MM.1S (cell line): ENCODE results near the gene ITCH.
A peak's percentile ranks its signal among the peaks of the same experiment; 100 is the strongest.

Source experiments
- DNase-seq: peaks from one replicate; pipeline ENCODE4 v3.0.0-alpha.2; 2015
- H2AFZ ChIP-seq: fragments of 300-600 bp; sonication (generic); 2 replicates; pipeline ENCODE4 v1.6.0; 2016; ENCODE audit warnings: antibody characterized with exemption, low read length
- H3F3A ChIP-seq: fragments of 300-600 bp; sonication (generic); 2 replicates; pipeline ENCODE4 v1.6.1; 2016; ENCODE audit warnings: mild to moderate bottlenecking, antibody characterized with exemption, low read length, moderate library complexity, mixed read lengths; ENCODE audit not compliant: insufficient read depth
- H3K27ac ChIP-seq: fragments of 300-600 bp; sonication (generic); 2 replicates; pipeline ENCODE4 v1.5.1; 2016; ENCODE audit warnings: mild to moderate bottlenecking, low read length
- H3K27me3 ChIP-seq: fragments of 300-600 bp; sonication (generic); replicated peaks from 2 replicates; pipeline ENCODE4 v1.6.0; 2016; ENCODE audit warnings: low read length; ENCODE audit not compliant: insufficient read depth
- H3K36me3 ChIP-seq: fragments of 300-600 bp; sonication (generic); replicated peaks from 2 replicates; pipeline ENCODE4 v1.6.1; 2016; ENCODE audit warnings: mild to moderate bottlenecking, low read length, mixed read lengths; ENCODE audit not compliant: insufficient read depth
- H3K4me1 ChIP-seq: fragments of 300-600 bp; sonication (generic); 2 replicates; pipeline ENCODE4 v1.6.1; 2016; ENCODE audit warnings: low read length, mixed read lengths
- H3K4me2 ChIP-seq: fragments of 300-600 bp; sonication (generic); 2 replicates; pipeline ENCODE4 v1.6.0; 2016; ENCODE audit warnings: low read depth, low read length
- H3K4me3 ChIP-seq: fragments of 300-600 bp; sonication (generic); 2 replicates; pipeline ENCODE4 v1.5.1; 2016; ENCODE audit warnings: low read length, mixed read lengths
- H3K79me2 ChIP-seq: fragments of 300-600 bp; sonication (generic); 2 replicates; pipeline ENCODE4 v1.6.1; 2016; ENCODE audit warnings: mixed run types, low read length, mixed read lengths
- H3K9ac ChIP-seq: fragments of 300-600 bp; sonication (generic); 2 replicates; pipeline ENCODE4 v1.6.1; 2016; ENCODE audit warnings: low read length, mixed read lengths
- H3K9me2 ChIP-seq: fragments of 300-600 bp; sonication (generic); replicated peaks from 2 replicates; pipeline ENCODE4 v1.6.1; 2016; ENCODE audit warnings: mild to moderate bottlenecking, low read length, mixed read lengths; ENCODE audit not compliant: insufficient read depth
- H3K9me3 ChIP-seq: fragments of 300-600 bp; sonication (generic); replicated peaks from 2 replicates; pipeline ENCODE4 v1.6.1; 2016; ENCODE audit warnings: mild to moderate bottlenecking, low read length, mixed read lengths; ENCODE audit not compliant: insufficient read depth
- H4K20me1 ChIP-seq: fragments of 300-600 bp; sonication (generic); 2 replicates; pipeline ENCODE4 v1.6.1; 2016; ENCODE audit warnings: mild to moderate bottlenecking, low read length, moderate library complexity, mixed read lengths; ENCODE audit not compliant: insufficient read depth
- CTCF ChIP-seq: fragments of 300-600 bp; sonication (generic); IDR thresholded peaks from 2 replicates; pipeline ENCODE4 v1.5.1; 2016; ENCODE audit warnings: antibody characterized with exemption, low read length, mixed read lengths
- EZH2 ChIP-seq: fragments of 300-600 bp; sonication (generic); optimal IDR thresholded peaks from 2 replicates; pipeline ENCODE3; 2017; ENCODE audit warnings: low read depth, mild to moderate bottlenecking, antibody characterized with exemption, low read length, mixed read lengths
- EZH2phosphoT487 ChIP-seq: fragments of 300-600 bp; sonication (generic); IDR thresholded peaks from 2 replicates; pipeline ENCODE4 v1.6.1; 2018; ENCODE audit warnings: antibody characterized with exemption, low read length

ITCH gene

GRCh38 chr20:34535857-34536256 is 172.8 kb downstream of the ITCH start:
- no peak overlapping the region for H3K4me3 ChIP-seq
- TF ChIP-seq EZH2 = no peak
- no peak for TF ChIP-seq EZH2phosphoT487
- no peak for TF ChIP-seq CTCF
- H3K9ac ChIP-seq = no peak overlapping the region
- H3K36me3 ChIP-seq = no peaks in the 10 kb centered on the region; the same call in 1 of the 2 replicates
- no peaks in the 10 kb centered on the region for H3K27me3 ChIP-seq
- H3K4me1 ChIP-seq = no peaks in the 10 kb centered on the region
- H2AFZ ChIP-seq = no peak overlapping the region
- H3K4me2 ChIP-seq = no peak overlapping the region
- H4K20me1 ChIP-seq = no peaks in the 10 kb centered on the region; the same call in 1 of the 2 replicates
- DNase-seq = no peak
- no peaks in the 10 kb centered on the region for H3K9me2 ChIP-seq
- H3K27ac ChIP-seq = no peak overlapping the region
- no peaks in the 10 kb centered on the region for H3F3A ChIP-seq
- no peaks in the 10 kb centered on the region for H3K9me3 ChIP-seq
- H3K79me2 ChIP-seq = peaks cover 19% of the 10 kb centered on the region

- Histone ChIP-seq H3K4me2 (no peak overlapping the region), H3K4me3 (no peak overlapping the region), H3K27me3 (no peaks in the 10 kb centered on the region), H3K79me2 (peaks cover 11% of the 10 kb centered on the region), H4K20me1 (no peaks in the 10 kb centered on the region; the same call in 1 of the 2 replicates), H3F3A (no peaks in the 10 kb centered on the region), H2AFZ (no peak overlapping the region), H3K9me3 (no peaks in the 10 kb centered on the region), H3K36me3 (no peaks in the 10 kb centered on the region; the same call in 1 of the 2 replicates), H3K9ac (no peak overlapping the region), H3K4me1 (no peaks in the 10 kb centered on the region), H3K27ac (no peak overlapping the region), H3K9me2 (no peaks in the 10 kb centered on the region)
- TF ChIP-seq EZH2phosphoT487 (no peak), CTCF (peak; percentile 42), EZH2 (no peak)
- DNase-seq = peak; percentile 18
Observed at GRCh38 chr20:34536798-34537394, 173.8 kb downstream of the ITCH start.

- H3K36me3 ChIP-seq = no peaks in the 10 kb centered on the region; the same call in 1 of the 2 replicates
- no peak overlapping the region for H3K4me3 ChIP-seq
- H3K9me3 ChIP-seq = no peaks in the 10 kb centered on the region
- no peak overlapping the region for H2AFZ ChIP-seq
- no peak overlapping the region for H3K4me2 ChIP-seq
- H3F3A ChIP-seq = no peaks in the 10 kb centered on the region
- H3K9ac ChIP-seq = no peak overlapping the region
- H3K9me2 ChIP-seq = no peaks in the 10 kb centered on the region
- peaks cover 4% of the 10 kb centered on the region for H3K79me2 ChIP-seq
- H3K27me3 ChIP-seq = no peaks in the 10 kb centered on the region
- no peaks in the 10 kb centered on the region for H3K4me1 ChIP-seq
- DNase-seq = no peak
- no peak overlapping the region for H3K27ac ChIP-seq
- TF ChIP-seq EZH2 (no peak), EZH2phosphoT487 (no peak), CTCF (no peak)
- no peaks in the 10 kb centered on the region; the same call in 1 of the 2 replicates for H4K20me1 ChIP-seq
Observed at GRCh38 chr20:34537651-34538050, 174.6 kb downstream of the ITCH start.
